Fibroblast of mammary gland (primary cell): ENCODE measurements around the gene ITGB7.
"Not testable (repeated sequence)": the region's sequence is repeated elsewhere in the genome, so short reads cannot be mapped to it uniquely, and the experiment has no call there.

Experiments used
- DNase-seq: peaks from one replicate; pipeline ENCODE4 v3.0.0-alpha.2; 2010; ENCODE audit warnings: low read depth
- H3K4me3 ChIP-seq: 2 replicates; pipeline ENCODE4 v1.5.1; 2011; ENCODE audit warnings: low read depth, mild to moderate bottlenecking, low read length, moderate library complexity; ENCODE audit not compliant: control insufficient read depth
- TF ChIP-seq, protein P1 (sequence below): conservative IDR thresholded peaks from 2 replicates; pipeline ENCODE4 v1.5.1; 2011; ENCODE audit warnings: low read depth, low read length, inconsistent platforms; ENCODE audit not compliant: control insufficient read depth, insufficient read depth

The ITGB7 gene

DNA sequence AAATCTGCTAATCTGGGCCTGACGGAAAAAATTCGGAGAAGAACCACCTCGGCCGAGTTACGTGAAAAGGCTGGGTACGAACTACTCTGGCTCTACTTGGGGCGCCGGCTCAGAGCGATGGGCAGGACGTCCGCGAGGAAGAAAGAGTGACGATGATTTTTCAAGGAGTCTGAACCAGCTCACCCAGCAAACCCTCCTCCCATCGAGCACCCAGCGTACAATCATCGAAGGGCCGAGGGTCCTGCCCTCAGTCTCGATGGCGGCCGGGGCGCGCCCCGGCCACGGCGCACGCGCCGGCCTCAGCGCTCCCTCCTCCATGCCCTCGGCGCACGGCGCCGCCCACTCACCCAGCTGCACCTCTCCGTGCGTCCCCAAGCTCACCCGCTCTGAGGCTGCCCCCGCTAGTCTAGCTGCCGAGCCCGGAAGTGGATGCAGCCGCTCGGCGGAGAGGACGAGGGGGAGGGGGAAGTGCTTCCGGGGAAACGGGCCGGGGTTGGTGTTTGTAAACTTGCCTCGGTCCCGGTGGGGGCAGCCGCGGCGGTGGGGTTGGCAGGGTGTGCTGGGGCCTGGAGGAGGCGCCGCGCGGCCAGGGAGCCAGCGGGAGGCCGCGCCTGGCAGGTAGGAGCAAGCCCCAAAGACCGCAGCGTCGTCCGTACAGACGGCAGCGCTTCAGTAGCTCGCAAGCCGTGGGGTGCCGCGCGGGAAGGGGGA lies 26.7 kb downstream of the ITGB7 start, which contains the start of the genes CSAD and ZNF740:
TSS of gene CSAD (minus strand) at position 706 of the 711 bp plus-strand sequence. CDS start 7,455 bp downstream, outside the sequence.
TSS of gene ZNF740 (plus strand) at position 503 of the 711 bp plus-strand sequence. CDS start 1,262 bp downstream, outside the sequence.
- TF ChIP-seq, protein P1, sequence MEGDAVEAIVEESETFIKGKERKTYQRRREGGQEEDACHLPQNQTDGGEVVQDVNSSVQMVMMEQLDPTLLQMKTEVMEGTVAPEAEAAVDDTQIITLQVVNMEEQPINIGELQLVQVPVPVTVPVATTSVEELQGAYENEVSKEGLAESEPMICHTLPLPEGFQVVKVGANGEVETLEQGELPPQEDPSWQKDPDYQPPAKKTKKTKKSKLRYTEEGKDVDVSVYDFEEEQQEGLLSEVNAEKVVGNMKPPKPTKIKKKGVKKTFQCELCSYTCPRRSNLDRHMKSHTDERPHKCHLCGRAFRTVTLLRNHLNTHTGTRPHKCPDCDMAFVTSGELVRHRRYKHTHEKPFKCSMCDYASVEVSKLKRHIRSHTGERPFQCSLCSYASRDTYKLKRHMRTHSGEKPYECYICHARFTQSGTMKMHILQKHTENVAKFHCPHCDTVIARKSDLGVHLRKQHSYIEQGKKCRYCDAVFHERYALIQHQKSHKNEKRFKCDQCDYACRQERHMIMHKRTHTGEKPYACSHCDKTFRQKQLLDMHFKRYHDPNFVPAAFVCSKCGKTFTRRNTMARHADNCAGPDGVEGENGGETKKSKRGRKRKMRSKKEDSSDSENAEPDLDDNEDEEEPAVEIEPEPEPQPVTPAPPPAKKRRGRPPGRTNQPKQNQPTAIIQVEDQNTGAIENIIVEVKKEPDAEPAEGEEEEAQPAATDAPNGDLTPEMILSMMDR = no peak
- H3K4me3 ChIP-seq = peak within 1 kb of the TSS; percentile 69
- peak; percentile 96 for DNase-seq

DNA sequence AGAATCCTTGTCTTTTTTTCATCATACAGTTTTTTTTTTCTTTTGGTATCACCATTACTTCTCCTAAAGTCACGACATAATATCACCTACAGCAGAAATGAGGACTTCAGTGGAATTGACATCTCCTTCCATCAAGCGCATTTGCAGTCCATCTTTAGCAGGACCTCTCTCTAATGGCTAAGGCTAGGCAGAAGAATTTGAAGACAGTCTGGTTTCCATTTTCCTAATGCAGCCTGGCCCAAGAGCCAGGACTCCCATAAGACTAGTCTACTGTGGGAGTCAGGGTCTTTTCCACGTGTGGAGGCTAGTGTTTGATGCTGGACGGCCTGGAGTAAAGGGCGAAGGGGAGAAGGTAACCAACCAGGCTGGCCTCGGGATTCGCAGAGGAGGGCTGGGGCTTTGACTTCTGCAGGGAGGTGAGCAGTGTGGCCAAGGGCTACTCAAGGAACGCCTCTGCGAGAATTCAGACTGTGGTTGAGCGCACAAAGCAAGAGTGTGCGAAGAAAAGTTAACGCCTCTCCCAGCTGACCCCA lies 27.3 kb downstream of the ITGB7 start:
- TF ChIP-seq, protein P1 = no peak
- H3K4me3 ChIP-seq = peak overlapping the region; percentile 69
- DNase-seq = no peak

DNA sequence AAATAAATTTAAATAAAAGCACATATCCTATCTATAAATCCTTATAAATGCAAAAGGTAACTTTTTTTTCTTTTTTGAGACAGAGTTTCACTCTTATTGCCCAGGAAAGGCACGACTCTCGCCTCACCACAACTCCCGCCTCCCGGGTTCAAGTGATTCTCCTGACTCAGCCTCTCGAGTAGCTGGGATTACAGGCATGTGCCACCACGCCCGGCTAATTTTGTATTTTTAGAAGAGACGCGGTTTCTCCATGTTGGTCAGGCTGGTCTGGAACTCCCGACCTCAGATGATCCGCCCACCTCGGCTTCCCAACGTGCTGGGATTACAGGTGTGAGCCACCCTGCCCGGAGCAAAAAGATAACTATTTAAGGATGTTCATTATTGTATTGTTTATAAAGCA lies 28.2 kb downstream of the ITGB7 start:
- not testable (repeated sequence) for H3K4me3 ChIP-seq, DNase-seq

DNA sequence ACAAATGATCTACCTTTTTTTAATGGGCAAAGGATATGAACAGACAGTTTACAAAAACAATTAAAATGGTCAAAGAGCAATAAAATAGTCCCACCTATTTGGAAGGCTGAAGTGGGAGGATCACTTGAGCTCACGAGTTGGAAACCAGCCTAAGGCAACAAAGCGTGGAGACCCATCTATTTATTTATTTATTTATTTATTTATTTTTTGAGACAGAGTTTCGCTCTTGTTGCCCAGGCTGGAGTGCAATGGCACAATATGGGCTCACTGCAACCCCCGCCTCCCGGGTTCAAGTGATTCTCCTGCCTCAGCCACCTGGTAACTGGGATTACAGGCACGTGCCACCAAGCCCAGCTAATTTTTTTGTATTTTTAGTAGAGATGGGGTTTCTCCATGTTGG lies 29.6 kb downstream of the ITGB7 start:
- DNase-seq, H3K4me3 ChIP-seq: not testable (repeated sequence)

DNA sequence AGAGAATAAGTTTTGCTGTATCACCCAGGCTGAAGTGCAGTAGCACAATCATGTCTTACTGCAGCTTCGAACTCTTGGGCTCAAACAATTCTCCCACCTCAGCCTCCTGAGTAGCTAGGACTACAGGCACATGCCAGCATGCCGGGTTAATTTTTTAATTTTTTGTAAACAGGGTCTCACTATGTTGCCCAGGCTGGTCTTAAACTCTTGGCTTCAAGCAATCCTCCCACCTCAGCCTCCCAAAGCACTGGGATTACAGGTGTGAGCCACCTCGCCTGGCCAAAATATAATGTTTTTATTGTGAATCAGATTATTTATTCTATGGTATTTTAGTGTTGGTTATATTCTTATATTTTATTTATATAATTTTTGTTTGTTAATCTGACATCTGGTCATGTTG lies 30.3 kb downstream of the ITGB7 start:
- TF ChIP-seq, protein P1 = no peak
- no peak overlapping the region for H3K4me3 ChIP-seq
- no peak for DNase-seq

DNA sequence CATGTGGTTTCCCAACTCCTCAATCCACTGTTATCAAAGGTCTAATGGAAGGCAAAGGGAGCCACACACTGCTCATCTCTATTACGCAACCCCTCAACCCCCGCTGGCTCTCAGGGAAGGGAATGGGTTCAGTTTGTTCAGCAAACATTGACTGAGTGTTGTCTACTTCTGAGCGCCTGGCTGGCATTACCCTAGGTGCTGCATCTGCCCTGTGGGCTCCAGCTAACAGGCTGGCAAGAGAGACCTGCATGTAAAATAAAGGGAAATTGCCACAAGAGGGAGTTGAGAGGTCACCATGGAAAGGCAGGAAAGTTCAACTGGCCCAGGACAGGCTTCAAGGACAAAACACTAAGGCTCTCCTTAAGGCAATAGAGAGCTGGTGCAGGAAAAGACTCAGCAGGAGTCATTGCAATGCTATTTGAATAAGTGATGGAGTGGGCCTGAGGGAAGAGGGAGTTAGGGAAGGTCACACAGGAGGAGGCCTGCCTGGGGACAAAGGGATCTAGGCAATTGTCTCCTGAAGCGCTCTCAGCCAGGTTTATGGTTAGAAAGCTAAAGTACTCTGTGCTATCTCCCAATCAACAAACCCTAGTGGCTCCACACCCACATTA lies 32.1 kb downstream of the ITGB7 start:
- DNase-seq = peak; percentile 59

DNA sequence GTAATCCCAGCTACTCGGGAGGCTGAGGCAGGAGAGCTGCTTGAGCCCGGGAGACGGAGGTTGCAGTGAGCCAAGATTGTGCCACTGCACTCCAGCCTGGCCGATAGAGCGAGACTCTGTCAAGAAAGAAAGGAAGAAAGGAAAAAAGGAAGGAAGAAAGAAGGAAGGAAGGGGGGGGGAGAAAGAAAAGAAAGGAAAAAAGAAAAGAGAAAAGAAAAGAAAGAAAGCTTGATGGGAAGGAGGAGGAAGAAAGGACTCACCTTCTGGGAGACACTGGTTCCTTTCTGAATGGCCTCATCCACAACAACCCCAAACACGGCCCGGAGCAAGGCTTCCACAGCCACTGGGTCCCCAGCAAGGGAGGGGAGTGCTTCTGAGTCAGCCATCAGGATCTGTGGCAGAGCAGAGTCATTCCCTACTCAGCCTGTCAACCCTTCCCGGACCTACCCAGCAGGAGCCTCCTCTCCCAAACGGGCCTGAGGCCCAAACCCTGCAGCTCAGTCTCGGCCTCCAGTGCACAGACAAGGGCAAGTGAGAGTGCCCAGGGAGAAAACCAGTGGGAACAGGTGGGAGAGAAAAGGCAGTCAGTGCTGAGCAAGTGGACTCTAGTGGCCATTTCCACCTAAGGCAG lies 33.9 kb downstream of the ITGB7 start:
- TF ChIP-seq, protein P1 = no peak
- DNase-seq = no peak
- no peak overlapping the region for H3K4me3 ChIP-seq

More for the DNA sequence above, 32.1 kb downstream of the ITGB7 start:
- H3K4me3 ChIP-seq = no peak overlapping the region
- TF ChIP-seq, protein P1 = peak; percentile 28
